ENCODE measurements around the gene TRMT6. TPM values are rescaled to one million over a fixed set of nuclear protein-coding genes. Genes with fewer than 3 reads are reported as not detected.

Gene TRMT6
- total RNA-seq = 9.0 and 11.0 TPM in 2 replicates

GRCh38 chr20:5950271-5951031 is at the start of gene TRMT6, which contains the start of gene MCM8:
Gene TRMT6 (minus strand): TSS chr20:5950533. CDS start chr20:5950405, 128 bp downstream.
Gene MCM8 (plus strand): TSS chr20:5950652. CDS start chr20:5952016, 1,364 bp downstream.

Other genes with a start within 250 kb of the TRMT6 start
- 2.7 and 8.1 TPM in 2 replicates for gene SHLD1, start 200.1 kb downstream of the TRMT6 start, total RNA-seq
- 0.08 and 0.13 TPM in 2 replicates for gene CHGB, start 39.0 kb downstream of the TRMT6 start, total RNA-seq
- gene MCM8, start 119 bp upstream of the TRMT6 start, total RNA-seq = 4.2 and 7.9 TPM in 2 replicates
- gene CRLS1, start 55.6 kb upstream of the TRMT6 start, total RNA-seq = 26.8 and 40.1 TPM in 2 replicates
- 0.26 TPM in 1 of 2 replicates, not detected in the other for gene LRRN4, start 103.5 kb upstream of the TRMT6 start, total RNA-seq
- gene FERMT1, start 172.5 kb upstream of the TRMT6 start, total RNA-seq = 0.88 and 13.2 TPM in 2 replicates

All from epithelial cell of alveolus of lung (primary cell).